GM12878 (cell line): Measurements from ENCODE around the gene WNT5B. TPM values are rescaled to one million over a fixed set of nuclear protein-coding genes. Genes with fewer than 3 reads are reported as not detected.

ENCODE experiments used
- ATAC-seq: fragments of 200-7000 bp; cut with Tn5 transposase; 3 replicates; pipeline ENCODE4 v1.9.1; 2020; ENCODE audit warnings: mild to moderate bottlenecking, moderate library complexity
- BruUV-seq: library from RNA; stranded (reverse); fragments of 400-500 nt; replicated peaks from 2 replicates; lab custom pipeline; 2021; lab: Mats Ljungman, UMichigan
- CTCF ChIA-PET: fragments of 300-600 bp; sonication (Branson Sonifier 250); formaldehyde crosslinking; extraction: SDS; loops from one replicate; lab custom pipeline; 2021; ENCODE audit warnings: inconsistent platforms; lab: Yijun Ruan, JAX
- POLR2A ChIA-PET: fragments of 350-600 bp; formaldehyde crosslinking; extraction: SDS; loops from one replicate; lab custom pipeline; 2021; ENCODE audit warnings: inconsistent platforms; lab: Charles Lee
- RAD21 ChIA-PET: fragments of 300-600 bp; sonication (Branson Sonifier 250); formaldehyde crosslinking; loops from one replicate; lab custom pipeline; 2023; ENCODE audit warnings: antibody characterized with exemption; ENCODE audit not compliant: unreplicated experiment; lab: Charles Lee
- SMC1A ChIA-PET: fragments of 300-600 bp; sonication (Branson Sonifier 250); formaldehyde crosslinking; loops from one replicate; lab custom pipeline; 2023; ENCODE audit not compliant: unreplicated experiment, uncharacterized antibody; lab: Charles Lee
- DNase-seq: peaks from one replicate; pipeline ENCODE4 v3.0.0-alpha.2; 2011; ENCODE audit warnings: low read depth, low spot score
- FAIRE-seq: peaks from 3 replicates; lab custom pipeline; 2011; peaks lifted over from hg19 to GRCh38; lab: Jason Lieb, UNC
- H2AFZ ChIP-seq: 2 replicates; pipeline ENCODE4 v1.6.0; 2011; ENCODE audit warnings: low read depth, low read length, control low read depth; ENCODE audit not compliant: control insufficient read depth
- H3K27ac ChIP-seq: 2 replicates; pipeline ENCODE4 v1.5.1; 2011; ENCODE audit warnings: control low read depth; ENCODE audit not compliant: control insufficient read depth, insufficient read depth
- H3K27me3 ChIP-seq, 2 experiments: replicated peaks in 1 of 2; 2 replicates each; pipeline versions ENCODE4 v1.6.0 to v1.6.1; 2011; ENCODE audit warnings: low read length in 1 of 2; ENCODE audit not compliant: control insufficient read depth in 2 of 2, insufficient read depth in 2 of 2
- H3K36me3 ChIP-seq, 2 experiments: 2 replicates each; pipeline ENCODE4 v1.5.1; 2011; ENCODE audit warnings: low read length in 1 of 2; ENCODE audit not compliant: control insufficient read depth in 2 of 2, insufficient read depth in 2 of 2
- H3K4me1 ChIP-seq: 2 replicates; pipeline ENCODE4 v1.6.1; 2011; ENCODE audit warnings: mild to moderate bottlenecking, low read length, moderate library complexity, mixed read lengths; ENCODE audit not compliant: control insufficient read depth, insufficient read depth
- H3K4me2 ChIP-seq: 2 replicates; pipeline ENCODE4 v1.6.0; 2011; ENCODE audit warnings: control low read depth; ENCODE audit not compliant: control insufficient read depth, insufficient read depth
- H3K4me3 ChIP-seq: fragments of 200-600 bp; sonication (generic); 2 replicates; pipeline ENCODE4 v1.5.1; 2016
- H3K79me2 ChIP-seq: 2 replicates; pipeline ENCODE4 v1.6.0; 2011; ENCODE audit warnings: low read length; ENCODE audit not compliant: control insufficient read depth, insufficient read depth
- H3K9ac ChIP-seq: 2 replicates; pipeline ENCODE4 v1.8.0; 2011; ENCODE audit warnings: low read length, control low read depth, mixed read lengths; ENCODE audit not compliant: control insufficient read depth, insufficient read depth
- H3K9me3 ChIP-seq: replicated peaks from 3 replicates; pipeline ENCODE4 v1.5.1; 2011; ENCODE audit warnings: mild to moderate bottlenecking, low read length; ENCODE audit not compliant: control insufficient read depth, insufficient read depth
- H4K20me1 ChIP-seq: 2 replicates; pipeline ENCODE4 v1.6.0; 2011; ENCODE audit not compliant: control insufficient read depth, insufficient read depth
- BHLHE40 ChIP-seq, 2 experiments: fragments of 450-650 bp in 1 of 2; IDR thresholded peaks; 2 replicates each; pipeline ENCODE4 v1.6.1; 2011 to 2017; ENCODE audit warnings: low read depth in 2 of 2, borderline replicate concordance in 1 of 2, improper control_type of control experiment in 1 of 2, low read length in 1 of 2, mild to moderate bottlenecking in 1 of 2
- EP300 ChIP-seq, 2 experiments: fragments of 150-350 bp in 1 of 2; IDR thresholded peaks; 2 replicates each; pipeline ENCODE4 v1.6.1; 2011 to 2012; ENCODE audit warnings: low read depth in 2 of 2, low read length in 2 of 2, borderline replicate concordance in 1 of 2, improper control_type of control experiment in 1 of 2, inconsistent platforms in 1 of 2; ENCODE audit not compliant: control insufficient read depth in 1 of 2
- EZH2 ChIP-seq: IDR thresholded peaks from 2 replicates; pipeline ENCODE4 v1.6.1; 2012; ENCODE audit warnings: low read depth, mild to moderate bottlenecking, control low read depth, inconsistent platforms, low read length, borderline replicate concordance; ENCODE audit not compliant: control insufficient read depth
- PML ChIP-seq: IDR thresholded peaks from 2 replicates; pipeline ENCODE4 v1.6.1; 2012; ENCODE audit warnings: low read length, inconsistent platforms
- RAD21 ChIP-seq: IDR thresholded peaks from 2 replicates; pipeline ENCODE4 v1.6.1; 2011; ENCODE audit warnings: mild to moderate bottlenecking, low read depth, low read length, moderate library complexity; ENCODE audit not compliant: insufficient read depth
- RUNX3 ChIP-seq: IDR thresholded peaks from 2 replicates; pipeline ENCODE4 v1.6.1; 2012; ENCODE audit warnings: low read length, inconsistent platforms
- SPI1 ChIP-seq: IDR thresholded peaks from 2 replicates; pipeline ENCODE4 v1.6.1; 2011; ENCODE audit warnings: low read depth, mild to moderate bottlenecking, low read length, moderate library complexity, borderline replicate concordance; ENCODE audit not compliant: insufficient read depth
- WGBS: methylation state at CpG from one replicate; pipeline ENCODE4 v1.1.6; 2016; ENCODE audit warnings: low lambda C conversion rate; ENCODE audit not compliant: insufficient replicate concordance, insufficient coverage; ENCODE audit errors: missing lambda C conversion rate; 5-methylcytosine and 5-hydroxymethylcytosine counted together
- in situ Hi-C: fragments of 300-500 bp; cut with MboI; formaldehyde crosslinking; loops from 9 replicates; pipeline ENCODE4 v1.14.3; 2018; ENCODE audit warnings: mixed read lengths
- intact Hi-C: fragments of 100-400 bp; cut with micrococcal nuclease; formaldehyde crosslinking; loops from one replicate; pipeline ENCODE4 v1.14.2; 2022; ENCODE audit not compliant: unreplicated experiment
- polyA plus RNA-seq, 11 experiments: library from polyadenylated mRNA; depleted of rRNA in 4 of 11; unstranded in 6 of 11; stranded (reverse) in 5 of 11; fragments of >200 nt; fragmentation: Nextera tagmentation in 4 of 11; fragmentation: Illumina TruSeq in 1 of 11; extraction: Ambion mirVana in 4 of 11; extraction: Trizol in 1 of 11; gene quantifications; 1 replicate in 1 of 11; 2 replicates in 10 of 11; pipeline versions ENCODE4 v1.2.1 to v1.2.3, GENCODE V29; 2011 to 2016; ENCODE audit warnings: inconsistent platforms in 2 of 11, missing spikeins in 2 of 11, low read depth in 1 of 11
- total RNA-seq, 4 experiments: library from RNA; depleted of rRNA in 3 of 4; stranded (reverse); fragments of >200 nt in 3 of 4; fragmentation: Illumina TruSeq in 1 of 4; extraction: Trizol in 1 of 4; gene quantifications; 2 replicates each; pipeline versions ENCODE4 v1.2.1 to v1.2.3, GENCODE V29; 2013 to 2021
- TF ChIP-seq, protein P1 (sequence below): fragments of 450-650 bp; IDR thresholded peaks from 2 replicates; pipeline ENCODE4 v1.6.1; 2017; ENCODE audit warnings: borderline replicate concordance
- TF ChIP-seq, protein P2 (sequence below): IDR thresholded peaks from 2 replicates; pipeline ENCODE4 v1.6.1; 2011; ENCODE audit warnings: borderline replicate concordance, low read depth, mild to moderate bottlenecking, moderate library complexity, low read length; ENCODE audit not compliant: insufficient read depth, poor library complexity, severe bottlenecking

Gene WNT5B
- total and polyA plus RNA-seq, 10 of the 15 experiments (the other 5 are each of a cell fraction or from before 2014, with no cell fraction given): 0.45 to 18.3 (median 5.4) TPM

DNA sequence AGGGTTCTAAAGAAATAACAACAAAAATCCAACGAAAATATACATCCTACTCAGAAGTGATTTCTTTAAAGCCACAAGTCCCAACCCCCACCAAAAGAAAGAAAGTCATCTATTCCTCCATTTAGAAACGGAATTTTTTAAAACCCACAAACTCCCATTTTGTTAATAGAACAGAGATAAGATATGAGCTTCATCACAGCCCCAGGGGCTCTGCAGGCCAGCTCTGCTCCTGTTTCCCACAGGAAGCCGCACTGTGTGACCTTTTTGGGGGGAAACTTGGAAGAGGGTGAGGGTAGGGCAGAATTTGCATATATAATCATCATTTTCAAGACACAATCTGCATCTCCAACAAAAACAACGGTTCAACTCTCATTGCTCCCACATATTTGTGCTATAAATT is 37.5 kb upstream of the WNT5B start:
- DNase-seq: no peak
- BruUV-seq: TSS peak; percentile 75
- SMC1A ChIA-PET: interaction anchor here (1.1 to 3.1 kb wide), 7 partner anchors 8 to 474 kb away, joined by 3 to 20 read pairs (median 12); no protein-coding TSS in a partner anchor
- Histone ChIP-seq H4K20me1 (no peaks in the 10 kb centered on the region), H3K36me3 (no peaks in the 10 kb centered on the region), H3K9me3 (no peaks in the 10 kb centered on the region), H3K4me2 (peak overlapping the region; percentile 95), H3K27me3 (no peaks in the 10 kb centered on the region), H3K4me3 (peak overlapping the region; percentile 66), H2AFZ (no peak overlapping the region), H3K27ac (peak overlapping the region; percentile 9; the same call in 1 of the 2 replicates), H3K79me2 (peaks cover 49% of the 10 kb centered on the region), H3K9ac (peak overlapping the region; percentile 51), H3K4me1 (peaks cover 16% of the 10 kb centered on the region)
- ATAC-seq: no peak
- no peak for FAIRE-seq
- TF ChIP-seq PML (no peak), RUNX3 (0 out of 2 replicates have a peak, but pooled peaks have one; percentile 5)
- CTCF ChIA-PET: interaction anchor here (0.7 to 6.9 kb wide), 7 partner anchors 7 to 474 kb away, joined by 3 to 38 read pairs (median 16); no protein-coding TSS in a partner anchor
- RAD21 ChIA-PET: interaction anchor here (2.0 to 3.2 kb wide), 5 partner anchors 8 to 474 kb away, joined by 6 to 30 read pairs (median 14); no protein-coding TSS in a partner anchor
- POLR2A ChIA-PET: interaction anchor here (0.6 to 3.0 kb wide), 4 partner anchors 11 to 473 kb away, joined by 3 to 23 read pairs (median 9); no protein-coding TSS in a partner anchor
- WGBS: 15% methylated on average over 4 of the region's 4 CpGs
- in situ Hi-C loops (no loop called here), intact Hi-C loops (no loop called here)

DNA sequence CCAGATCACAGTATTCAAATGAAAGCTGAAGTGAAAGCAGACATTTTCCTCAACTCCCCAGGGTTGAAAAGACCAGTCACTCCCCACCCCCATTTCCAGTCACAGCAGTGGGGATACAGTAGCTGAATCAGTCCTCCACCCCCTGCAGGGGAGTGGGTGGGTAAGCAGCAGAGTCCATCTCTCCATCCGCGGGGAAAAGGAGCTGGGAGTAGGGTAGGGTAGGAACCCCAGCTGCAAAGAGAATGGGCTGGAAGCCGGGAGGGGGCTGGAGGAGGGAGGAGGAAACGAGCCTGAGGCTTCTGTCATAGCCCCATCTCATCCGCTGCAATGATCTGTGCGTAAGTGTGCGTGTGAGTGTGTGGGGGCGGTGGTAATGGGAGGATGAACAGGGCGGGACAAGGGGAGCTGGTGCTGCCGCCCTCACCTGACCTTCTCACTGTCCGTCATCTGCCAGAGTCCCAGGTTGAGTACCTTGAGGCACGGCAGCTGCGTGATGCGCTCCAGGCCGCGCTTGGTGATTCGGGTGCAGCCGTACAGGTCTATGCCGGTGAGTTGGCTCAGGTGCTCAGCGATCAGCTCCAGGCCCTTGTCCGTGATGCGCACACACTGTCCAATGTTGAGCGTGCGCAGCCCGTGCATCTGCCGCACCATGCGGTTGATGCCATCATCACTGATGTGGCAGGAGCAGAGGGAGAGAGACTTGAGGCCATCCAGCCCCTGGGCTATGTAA is 36.4 kb upstream of the WNT5B start:
- FAIRE-seq (no peak), DNase-seq (no peak), ATAC-seq (peak; percentile 70)
- Histone ChIP-seq H3K36me3 (no peaks in the 10 kb centered on the region), H3K27me3 (no peaks in the 10 kb centered on the region), H4K20me1 (no peaks in the 10 kb centered on the region), H3K4me3 (peak overlapping the region; percentile 97), H3K27ac (peak overlapping the region; percentile 56), H3K4me2 (peak overlapping the region; percentile 76), H3K79me2 (peaks cover 49% of the 10 kb centered on the region), H3K9ac (peak overlapping the region; percentile 27; the same call in 1 of the 2 replicates), H3K4me1 (peaks cover 16% of the 10 kb centered on the region), H3K9me3 (no peaks in the 10 kb centered on the region), H2AFZ (no peak overlapping the region)
- CTCF ChIA-PET: interaction anchor here (1.1 to 6.9 kb wide), 11 partner anchors 9 to 475 kb away, joined by 3 to 38 read pairs (median 6); no protein-coding TSS in a partner anchor
- in situ Hi-C loops (no loop called here), intact Hi-C loops (no loop called here)
- SMC1A ChIA-PET: interaction anchor here (1.1 to 3.1 kb wide), 11 partner anchors 9 to 488 kb away, joined by 3 to 20 read pairs (median 7); no protein-coding TSS in a partner anchor
- under 1% methylated on average over 27 of the region's 27 CpGs for WGBS
- RAD21 ChIA-PET: interaction anchor here (1.0 to 3.2 kb wide), 14 partner anchors 9 to 643 kb away, joined by 3 to 30 read pairs (median 4); partner anchors contain the start of gene RAD52
- BruUV-seq: no TSS peak
- POLR2A ChIA-PET: interaction anchor here (0.6 to 3.0 kb wide), 7 partner anchors 9 to 915 kb away, joined by 3 to 23 read pairs (median 5); no protein-coding TSS in a partner anchor
- no peak for TF ChIP-seq EZH2
- TF ChIP-seq BHLHE40 (IDR thresholded peaks at IDR 0.05; ENCODE audit: borderline replicate concordance in 1 of 2, low read depth in 2 of 2, low read length in 1 of 2): peak in 1 of 2 experiments; percentile 64; a peak in 3 of 4 replicates
- TF ChIP-seq, protein P1, sequence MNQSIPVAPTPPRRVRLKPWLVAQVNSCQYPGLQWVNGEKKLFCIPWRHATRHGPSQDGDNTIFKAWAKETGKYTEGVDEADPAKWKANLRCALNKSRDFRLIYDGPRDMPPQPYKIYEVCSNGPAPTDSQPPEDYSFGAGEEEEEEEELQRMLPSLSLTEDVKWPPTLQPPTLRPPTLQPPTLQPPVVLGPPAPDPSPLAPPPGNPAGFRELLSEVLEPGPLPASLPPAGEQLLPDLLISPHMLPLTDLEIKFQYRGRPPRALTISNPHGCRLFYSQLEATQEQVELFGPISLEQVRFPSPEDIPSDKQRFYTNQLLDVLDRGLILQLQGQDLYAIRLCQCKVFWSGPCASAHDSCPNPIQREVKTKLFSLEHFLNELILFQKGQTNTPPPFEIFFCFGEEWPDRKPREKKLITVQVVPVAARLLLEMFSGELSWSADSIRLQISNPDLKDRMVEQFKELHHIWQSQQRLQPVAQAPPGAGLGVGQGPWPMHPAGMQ: no peak
- TF ChIP-seq EP300 (IDR thresholded peaks at IDR 0.05; ENCODE audit: borderline replicate concordance in 1 of 2, control insufficient read depth in 1 of 2, low read depth in 2 of 2, low read length in 2 of 2): no peak
- TF ChIP-seq, protein P2, sequence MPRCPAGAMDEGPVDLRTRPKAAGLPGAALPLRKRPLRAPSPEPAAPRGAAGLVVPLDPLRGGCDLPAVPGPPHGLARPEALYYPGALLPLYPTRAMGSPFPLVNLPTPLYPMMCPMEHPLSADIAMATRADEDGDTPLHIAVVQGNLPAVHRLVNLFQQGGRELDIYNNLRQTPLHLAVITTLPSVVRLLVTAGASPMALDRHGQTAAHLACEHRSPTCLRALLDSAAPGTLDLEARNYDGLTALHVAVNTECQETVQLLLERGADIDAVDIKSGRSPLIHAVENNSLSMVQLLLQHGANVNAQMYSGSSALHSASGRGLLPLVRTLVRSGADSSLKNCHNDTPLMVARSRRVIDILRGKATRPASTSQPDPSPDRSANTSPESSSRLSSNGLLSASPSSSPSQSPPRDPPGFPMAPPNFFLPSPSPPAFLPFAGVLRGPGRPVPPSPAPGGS: peak; percentile 56
- no peak for TF ChIP-seq RAD21
- TF ChIP-seq SPI1: no peak
